Measurements from ENCODE around the gene TMEM223. TPM values are rescaled to one million over a fixed set of nuclear protein-coding genes. Genes with fewer than 3 reads are reported as not detected.

The TMEM223 gene

GRCh38 chr11:62747475-62748160 is 44.2 kb downstream of the TMEM223 start:
- H3K9ac ChIP-seq (ENCODE audit: low read depth, low read length) = no peak overlapping the region
- H3K4me3 ChIP-seq (ENCODE audit: low read length) = no peak overlapping the region
- no peaks in the 10 kb centered on the region for H3K9me3 ChIP-seq (replicated peaks; ENCODE audit: low read length)
- no peak overlapping the region for H3K4me2 ChIP-seq (ENCODE audit: low read length)
- H3K36me3 ChIP-seq (ENCODE audit: insufficient read depth, low read length) = no peaks in the 10 kb centered on the region
- H3K4me1 ChIP-seq (ENCODE audit: control insufficient read depth, insufficient read depth, low read length) = no peaks in the 10 kb centered on the region
- H3K27me3 ChIP-seq (ENCODE audit: control insufficient read depth, insufficient read depth, low read length) = no peaks in the 10 kb centered on the region

Small RNA genes within 50 kb of the gene (small RNA-seq; reads per million reads assigned to genes)
- gene MIR6514 = not detected
- gene RNU6-118P = not detected
